HCT116 (cell line): ENCODE data around the gene GLDN. TPM values are rescaled to one million over a fixed set of nuclear protein-coding genes. Genes with fewer than 3 reads are reported as not detected.

ENCODE experiments used
- ATAC-seq: fragments of 200-7000 bp; cut with Tn5 transposase; 2 replicates; pipeline ENCODE4 v1.9.1; 2020; ENCODE audit warnings: mild to moderate bottlenecking, moderate library complexity
- BruUV-seq: library from RNA; stranded (reverse); fragments of 400-500 nt; replicated peaks from 2 replicates; lab custom pipeline; 2021; lab: Mats Ljungman, UMichigan
- CTCF ChIA-PET: fragments of 300-600 bp; sonication (Branson Sonifier 250); formaldehyde crosslinking; loops from one replicate; lab custom pipeline; 2021; ENCODE audit warnings: antibody characterized with exemption; lab: Charles Lee
- POLR2A ChIA-PET: fragments of 300-600, 350-600 bp; sonication (Branson Sonifier 250); formaldehyde crosslinking; loops from one replicate; lab custom pipeline; 2021; ENCODE audit warnings: antibody characterized with exemption; lab: Charles Lee
- RAD21 ChIA-PET, 2 experiments: fragments of 300-600 bp; sonication (Branson Sonifier 250); formaldehyde crosslinking; loops; one replicate each; lab custom pipeline; 2023; ENCODE audit warnings: low total read pairs in 2 of 2; ENCODE audit not compliant: uncharacterized antibody in 2 of 2, unreplicated experiment in 2 of 2, low non-redundant PET in 1 of 2; lab: Charles Lee
- DNase-seq: peaks from one replicate; pipeline ENCODE4 v3.0.0-alpha.2; 2010; ENCODE audit warnings: low read depth, low spot score
- H2AFZ ChIP-seq: fragments of 200-600 bp; shearing (Covaris generic), sonication (generic); 2 replicates; pipeline ENCODE4 v1.6.1; 2017; ENCODE audit warnings: low read depth, mixed run types, mixed read lengths, antibody characterized with exemption, low read length; ENCODE audit not compliant: poor library complexity, severe bottlenecking
- H3K27ac ChIP-seq: 2 replicates; pipeline ENCODE4 v1.5.1; 2012; ENCODE audit warnings: low read depth, low read length
- H3K27me3 ChIP-seq: fragments of 200-600 bp; sonication (generic); 2 replicates; pipeline ENCODE4 v1.6.1; 2016; ENCODE audit warnings: mixed run types, low read length, mixed read lengths; ENCODE audit not compliant: insufficient read depth
- H3K36me3 ChIP-seq, 2 experiments: fragments of 200-500 bp in 1 of 2; fragments of 200-600 bp in 1 of 2; sonication (Bioruptor generic) in 1 of 2; sonication (generic) in 1 of 2; 2 replicates each; pipeline versions ENCODE4 v1.5.1 to v1.6.1; 2014 to 2016; ENCODE audit warnings: low read length in 2 of 2, inconsistent platforms in 1 of 2, mixed read lengths in 1 of 2, mixed run types in 1 of 2; ENCODE audit not compliant: insufficient read depth in 2 of 2, control insufficient read depth in 1 of 2
- H3K4me1 ChIP-seq, 2 experiments: fragments of 200-600 bp in 1 of 2; sonication (generic) in 1 of 2; 2 replicates each; pipeline versions ENCODE4 v1.5.1 to v1.6.1; 2012 to 2017; ENCODE audit warnings: low read length in 2 of 2, inconsistent platforms in 1 of 2, mild to moderate bottlenecking in 1 of 2, mixed read lengths in 1 of 2, mixed run types in 1 of 2, moderate library complexity in 1 of 2; ENCODE audit not compliant: insufficient read depth in 2 of 2, control insufficient read depth in 1 of 2
- H3K4me2 ChIP-seq: fragments of 200-600 bp; sonication (generic); 2 replicates; pipeline ENCODE4 v1.6.1; 2017; ENCODE audit warnings: mixed run types, low read length, mixed read lengths
- H3K4me3 ChIP-seq, 2 experiments: fragments of 200-600 bp in 1 of 2; sonication (generic) in 1 of 2; replicated peaks in 1 of 2; 2 replicates each; pipeline ENCODE4 v1.5.1; 2011 to 2016; ENCODE audit warnings: low read length in 2 of 2, control low read depth in 1 of 2, low read depth in 1 of 2, mild to moderate bottlenecking in 1 of 2, mixed read lengths in 1 of 2, mixed run types in 1 of 2
- H3K79me2 ChIP-seq: fragments of 200-600 bp; sonication (generic); 2 replicates; pipeline ENCODE4 v1.6.1; 2017; ENCODE audit warnings: mild to moderate bottlenecking, mixed run types, low read length, moderate library complexity, mixed read lengths; ENCODE audit not compliant: insufficient read depth
- H3K9ac ChIP-seq: fragments of 200-600 bp; sonication (generic); 2 replicates; pipeline ENCODE4 v1.6.1; 2016; ENCODE audit warnings: low read length, mixed read lengths
- H3K9me2 ChIP-seq: fragments of 200-600 bp; sonication (generic), shearing (Covaris generic); 2 replicates; pipeline ENCODE4 v1.6.1; 2017; ENCODE audit warnings: mixed run types, mild to moderate bottlenecking, moderate library complexity; ENCODE audit not compliant: insufficient read depth
- H3K9me3 ChIP-seq, 2 experiments: fragments of 200-500 bp in 1 of 2; fragments of 200-600 bp in 1 of 2; sonication (Bioruptor generic) in 1 of 2; sonication (generic) in 1 of 2; 2 replicates each; pipeline ENCODE4 v1.6.1; 2014 to 2017; ENCODE audit warnings: low read length in 2 of 2, mixed read lengths in 2 of 2, inconsistent platforms in 1 of 2, low read depth in 1 of 2, mild to moderate bottlenecking in 1 of 2, mixed run types in 1 of 2, moderate library complexity in 1 of 2; ENCODE audit not compliant: control insufficient read depth in 1 of 2, insufficient read depth in 1 of 2
- H4K20me1 ChIP-seq: fragments of 200-600 bp; sonication (generic), shearing (Covaris generic); 2 replicates; pipeline ENCODE4 v1.6.1; 2017; ENCODE audit warnings: mixed run types, mild to moderate bottlenecking, moderate library complexity; ENCODE audit not compliant: insufficient read depth
- CBX3 ChIP-seq: IDR thresholded peaks from 2 replicates; pipeline ENCODE4 v1.6.1; 2012; ENCODE audit warnings: low read depth
- CEBPB ChIP-seq: IDR thresholded peaks from 2 replicates; pipeline ENCODE4 v1.6.1; 2012; ENCODE audit warnings: low read depth
- EGR1 ChIP-seq: IDR thresholded peaks from 2 replicates; pipeline ENCODE4 v1.6.1; 2012; ENCODE audit warnings: low read depth
- ELF1 ChIP-seq: IDR thresholded peaks from 2 replicates; pipeline ENCODE4 v1.6.1; 2012; ENCODE audit warnings: low read depth, borderline replicate concordance
- EZH2 ChIP-seq: fragments of 200-600 bp; sonication (generic); IDR thresholded peaks from 2 replicates; pipeline ENCODE4 v1.6.1; 2017; ENCODE audit warnings: antibody characterized with exemption, mixed run types
- FOSL1 ChIP-seq: IDR thresholded peaks from 2 replicates; pipeline ENCODE4 v1.6.1; 2012; ENCODE audit warnings: low read depth
- JUND ChIP-seq: IDR thresholded peaks from 2 replicates; pipeline ENCODE4 v1.6.1; 2012
- POLR2A ChIP-seq: IDR thresholded peaks from 2 replicates; pipeline ENCODE4 v1.7.0; 2011; ENCODE audit warnings: borderline replicate concordance; ENCODE audit not compliant: insufficient read depth, insufficient read length; ENCODE audit errors: extremely low read depth
- POLR2AphosphoS5 ChIP-seq: IDR thresholded peaks from 2 replicates; pipeline ENCODE4 v1.6.1; 2011; ENCODE audit warnings: mild to moderate bottlenecking, low read depth, low read length, moderate library complexity
- REST ChIP-seq: IDR thresholded peaks from 2 replicates; pipeline ENCODE4 v1.6.1; 2012; ENCODE audit warnings: low read depth
- SIN3A ChIP-seq: IDR thresholded peaks from 2 replicates; pipeline ENCODE4 v1.6.1; 2012; ENCODE audit warnings: low read depth
- TCF7L2 ChIP-seq: IDR thresholded peaks from 2 replicates; pipeline ENCODE4 v1.7.0; 2011; ENCODE audit warnings: borderline replicate concordance, inconsistent platforms; ENCODE audit not compliant: insufficient read depth, insufficient read length; ENCODE audit errors: extremely low read depth
- ZBTB33 ChIP-seq: IDR thresholded peaks from 2 replicates; pipeline ENCODE4 v1.6.1; 2011; ENCODE audit warnings: mild to moderate bottlenecking, low read length, moderate library complexity; ENCODE audit not compliant: insufficient replicate concordance; ENCODE audit errors: extremely low read depth
- ZFX ChIP-seq: fragments of 450-650 bp; IDR thresholded peaks from 2 replicates; pipeline ENCODE4 v1.6.1; 2017
- intact Hi-C: fragments of 100-400 bp; cut with micrococcal nuclease; formaldehyde crosslinking; loops from 2 replicates; pipeline ENCODE4 v1.10.0; 2022
- total RNA-seq: library from RNA; stranded (reverse); gene quantifications from one replicate; pipeline ENCODE4 v1.2.1, GENCODE V29; 2021; ENCODE audit not compliant: unreplicated experiment
- TF ChIP-seq, protein P1 (sequence below): IDR thresholded peaks from 2 replicates; pipeline ENCODE4 v1.6.1; 2012

GLDN gene
- total RNA-seq, 1 experiment from 2014 or later = 3.0 TPM

DNA sequence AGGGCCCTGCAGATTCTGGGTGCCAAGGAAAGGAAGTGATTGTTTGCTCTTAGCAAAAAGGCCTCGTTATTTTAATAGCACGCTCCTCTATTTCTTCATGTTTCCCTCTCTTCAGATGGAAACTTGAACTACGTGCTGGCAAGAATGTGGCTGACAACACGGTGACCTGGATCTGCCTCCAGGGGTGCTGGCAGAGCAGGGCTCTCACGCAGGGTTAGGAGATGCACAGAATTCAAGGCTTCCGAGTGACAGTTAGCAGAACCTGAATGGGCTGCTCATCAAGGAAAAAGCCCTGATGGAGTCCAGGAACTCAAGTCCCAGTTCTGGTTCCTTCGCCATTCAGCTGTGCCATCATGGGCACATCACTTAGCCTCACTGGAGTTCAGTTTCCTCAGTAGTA lies 25.7 kb upstream of the GLDN start:
- H3K9me3 ChIP-seq = no peaks in the 10 kb centered on the region
- H3K27ac ChIP-seq = no peak overlapping the region
- no peak overlapping the region for H3K4me3 ChIP-seq
- H3K9ac ChIP-seq = no peak overlapping the region
- CTCF ChIA-PET = no interaction called here
- H3K4me2 ChIP-seq = no peak overlapping the region
- no peak for TF ChIP-seq EGR1
- TF ChIP-seq POLR2AphosphoS5 = no peak
- TF ChIP-seq ZFX = no peak
- TF ChIP-seq REST = no peak
- TF ChIP-seq ZBTB33 = no peak
- TF ChIP-seq, protein P1, sequence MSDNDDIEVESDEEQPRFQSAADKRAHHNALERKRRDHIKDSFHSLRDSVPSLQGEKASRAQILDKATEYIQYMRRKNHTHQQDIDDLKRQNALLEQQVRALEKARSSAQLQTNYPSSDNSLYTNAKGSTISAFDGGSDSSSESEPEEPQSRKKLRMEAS = no peak
- no peak for TF ChIP-seq SIN3A
- TF ChIP-seq POLR2A = no peak
- no peak for TF ChIP-seq ELF1
- TF ChIP-seq JUND = no peak
- TF ChIP-seq CBX3 = no peak
- TF ChIP-seq EZH2 = no peak
- no peak for TF ChIP-seq FOSL1
- TF ChIP-seq CEBPB = no peak
- no peak for TF ChIP-seq TCF7L2
- H3K4me1 ChIP-seq = peaks cover 7 to 11% of the 10 kb centered on the region in 2 experiments
- POLR2A ChIA-PET = no interaction called here
- H3K79me2 ChIP-seq = no peaks in the 10 kb centered on the region
- DNase-seq (no peak), ATAC-seq (no peak)
- no peaks in the 10 kb centered on the region for H3K9me2 ChIP-seq
- H3K36me3 ChIP-seq = no peaks in the 10 kb centered on the region
- H4K20me1 ChIP-seq = no peaks in the 10 kb centered on the region
- H3K27me3 ChIP-seq = no peaks in the 10 kb centered on the region
- intact Hi-C loops = no loop called here
- BruUV-seq = no TSS peak
- H2AFZ ChIP-seq = no peak overlapping the region
- RAD21 ChIA-PET = no interaction called here
